Heart right ventricle (tissue), 16 donors: ENCODE data around the gene STAT6. TPM values are rescaled to one million over a fixed set of nuclear protein-coding genes. Genes with fewer than 3 reads are reported as not detected.

ENCODE experiments used
- ATAC-seq, 8 donors: fragments of 200-7000 bp; cut with Tn5 transposase; one replicate each; pipeline ENCODE4 v1.9.1; 2020; ENCODE audit warnings: mild to moderate bottlenecking in 8 of 8, moderate library complexity in 8 of 8, moderate number of reproducible peaks in 1 of 8
- DNase-seq, 2 donors: peaks; one replicate each; pipeline ENCODE4 v3.0.0-alpha.2; 2020
- H3K27ac ChIP-seq, 10 donors: fragments of 200-600 bp; sonication (generic) in 2 of 10; one replicate each; pipeline versions ENCODE4 v1.5.0 to v1.8.0; 2020 to 2022; ENCODE audit warnings: mild to moderate bottlenecking in 3 of 10
- H3K27me3 ChIP-seq, 7 donors: fragments of 200-600 bp; one replicate each; pipeline ENCODE4 v1.8.0; 2021 to 2022; ENCODE audit warnings: mild to moderate bottlenecking in 2 of 7
- H3K36me3 ChIP-seq, 9 donors: fragments of 200-600 bp; sonication (generic) in 1 of 9; one replicate each; pipeline versions ENCODE4 v1.5.0 to v1.8.0; 2020 to 2022; ENCODE audit warnings: mild to moderate bottlenecking in 2 of 9
- H3K4me1 ChIP-seq, 9 donors: fragments of 200-600 bp; sonication (generic) in 1 of 9; one replicate each; pipeline versions ENCODE4 v1.5.0 to v1.8.0; 2020 to 2022; ENCODE audit warnings: mild to moderate bottlenecking in 4 of 9
- H3K4me3 ChIP-seq, 10 donors: fragments of 200-600 bp; sonication (generic) in 2 of 10; one replicate each; pipeline versions ENCODE4 v1.5.0 to v1.8.0; 2020 to 2022; ENCODE audit warnings: mild to moderate bottlenecking in 7 of 10, moderate library complexity in 2 of 10
- H3K9me3 ChIP-seq, 11 donors: fragments of 200-600 bp in 10 of 11; sonication (generic) in 2 of 11; one replicate each; pipeline versions ENCODE4 v1.5.0 to v1.8.0; 2013 to 2022; ENCODE audit warnings: mild to moderate bottlenecking in 2 of 11, control low read depth in 1 of 11, moderate library complexity in 1 of 11
- WGBS, 2 donors: extraction: QIAGEN DNeasy Blood & Tissue Kit; methylation state at CpG; one replicate each; pipeline ENCODE4 v1.1.7; 2013; ENCODE audit warnings: inconsistent platforms in 1 of 2; 5-methylcytosine and 5-hydroxymethylcytosine counted together
- intact Hi-C, 10 donors: fragments of 100-400 bp; cut with DNase I; formaldehyde crosslinking; loops; one replicate each; pipeline versions ENCODE4 v1.11.1 to v1.14.2; 2022
- polyA plus RNA-seq, 2 donors: library from polyadenylated mRNA; stranded (reverse); fragments of 200-250 nt; gene quantifications; one replicate each; pipeline ENCODE4 v1.2.3, GENCODE V29; 2013
- total RNA-seq, 10 donors: library from RNA; stranded (reverse); fragmentation: NEBNext Ultra II Directional in 3 of 10; extraction: Animal tissue kit (Norgen Biotek cat#: 25700) in 3 of 10; gene quantifications; one replicate each; pipeline versions ENCODE4 v1.2.1 to v1.2.4, GENCODE V29; 2021 to 2023
- TF ChIP-seq, protein P1 (sequence below), 9 donors: fragments of 200-600 bp; sonication (generic) in 2 of 9; IDR thresholded peaks; one replicate each; pipeline versions ENCODE4 v1.5.0 to v1.8.0; 2021 to 2022; ENCODE audit warnings: antibody characterized with exemption in 9 of 9, mild to moderate bottlenecking in 5 of 9, moderate library complexity in 1 of 9
- donor health status: Arrhythmogenic right ventricular cardiomyopathy.
- donor health status: ischemic (EF 13 %, LVEDD 7.1; RV severe dilation, severe dysfunction).
- donor health status: healthy with polysubstance abuse.
- donor health status: DM: no; HTN: yes; CAD: no.
- donor health status: DM: no; HTN: no; CAD: no.
- donor health status: ischemic (EF 25% LVEDD 6.9; RV normal size, moderate dysfunction).
- donor health status: ischemic (EF 25% LVEDD 5.7; RV mildly dilated, moderate dysfunction).
- donor health status: healthy.
- donor health status: DM: yes; HTN: yes; CAD: no.
- donor health status: Ischemic cardiomyopathy.
- donor health status: ischemic (EF 35%, LVEDD 5.7; RV mildly dilated, moderate dysfunction).
- donor health status: nonischemic (EF 11% LVEDD 7.7; RV severe dilation, severe dysfunction).
- donor health status: DM: yes; HTN: yes; CAD: no.
- donor health status: PGD.
- donor health status: ischemic (EF 29% LVEDD 5.4; RV normal size, mild dysfunction).
- donor health status: nonischemic (EF 23%, LVEDD 6.1; RV moderate dilation, normal function).

STAT6 gene
- total and polyA plus RNA-seq, 12 donors, result 23.3 to 77.8 (median 38.0) TPM

DNA sequence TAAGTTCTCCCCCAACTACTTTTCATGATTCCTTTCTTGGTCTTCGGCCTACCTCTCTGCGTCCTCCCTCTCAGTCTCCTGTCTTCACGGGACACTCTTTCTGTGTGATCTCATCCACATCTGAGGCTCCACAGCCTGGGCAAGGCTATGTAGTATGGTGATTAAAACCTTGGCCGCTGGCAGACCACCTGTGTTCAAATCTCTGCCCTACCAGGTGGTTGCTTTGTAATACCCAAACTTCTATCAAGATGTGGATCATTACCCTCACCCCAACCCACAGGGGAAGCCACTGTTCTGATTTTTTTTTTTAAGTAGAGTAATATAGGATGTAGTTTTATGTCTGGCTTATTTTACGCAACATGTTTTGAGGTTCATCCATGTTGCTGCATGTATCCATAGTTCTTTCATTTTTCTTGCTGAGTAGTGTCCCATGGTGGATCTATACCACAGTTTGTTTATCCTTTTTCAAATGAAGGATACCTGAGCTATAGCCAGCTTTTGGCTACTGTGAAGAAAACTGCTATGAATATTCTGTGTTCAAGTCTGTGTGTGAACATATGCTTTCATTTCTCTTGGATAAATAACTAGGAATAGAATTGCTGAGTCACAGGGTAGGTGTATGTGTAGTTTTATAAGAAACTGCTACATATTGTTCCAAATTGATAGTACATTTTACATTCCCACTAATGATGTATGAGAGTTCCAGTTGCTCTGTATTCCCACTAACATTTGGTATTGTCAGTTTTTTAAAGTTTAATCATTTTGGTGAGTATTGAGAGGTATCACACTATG lies 8.3 kb upstream of the STAT6 start:
- TF ChIP-seq, protein P1, sequence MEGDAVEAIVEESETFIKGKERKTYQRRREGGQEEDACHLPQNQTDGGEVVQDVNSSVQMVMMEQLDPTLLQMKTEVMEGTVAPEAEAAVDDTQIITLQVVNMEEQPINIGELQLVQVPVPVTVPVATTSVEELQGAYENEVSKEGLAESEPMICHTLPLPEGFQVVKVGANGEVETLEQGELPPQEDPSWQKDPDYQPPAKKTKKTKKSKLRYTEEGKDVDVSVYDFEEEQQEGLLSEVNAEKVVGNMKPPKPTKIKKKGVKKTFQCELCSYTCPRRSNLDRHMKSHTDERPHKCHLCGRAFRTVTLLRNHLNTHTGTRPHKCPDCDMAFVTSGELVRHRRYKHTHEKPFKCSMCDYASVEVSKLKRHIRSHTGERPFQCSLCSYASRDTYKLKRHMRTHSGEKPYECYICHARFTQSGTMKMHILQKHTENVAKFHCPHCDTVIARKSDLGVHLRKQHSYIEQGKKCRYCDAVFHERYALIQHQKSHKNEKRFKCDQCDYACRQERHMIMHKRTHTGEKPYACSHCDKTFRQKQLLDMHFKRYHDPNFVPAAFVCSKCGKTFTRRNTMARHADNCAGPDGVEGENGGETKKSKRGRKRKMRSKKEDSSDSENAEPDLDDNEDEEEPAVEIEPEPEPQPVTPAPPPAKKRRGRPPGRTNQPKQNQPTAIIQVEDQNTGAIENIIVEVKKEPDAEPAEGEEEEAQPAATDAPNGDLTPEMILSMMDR (IDR thresholded peaks at IDR 0.05), result no peak
- Histone ChIP-seq H3K36me3 (no peaks in the 10 kb centered on the region), H3K27ac (peak overlapping the region in 2 of 10 donors; percentile 7 to 65), H3K4me1 (peaks cover 0 to 21% (median 0%) of the 10 kb centered on the region in 9 donors), H3K9me3 (no peaks in the 10 kb centered on the region), H3K27me3 (no peaks in the 10 kb centered on the region), H3K4me3 (no peak overlapping the region)
- no peak for DNase-seq
- peak in 1 of 8 donors; percentile 6 for ATAC-seq
- intact Hi-C loops, result loop anchor here in 1 of 10 donors (10.0 kb wide), 1 partner anchor 105 kb away; the partner anchor contains the start of gene TAC3
- WGBS, 2 donors, result 84 to 88% methylated on average over 5 of the region's 5 CpGs

DNA sequence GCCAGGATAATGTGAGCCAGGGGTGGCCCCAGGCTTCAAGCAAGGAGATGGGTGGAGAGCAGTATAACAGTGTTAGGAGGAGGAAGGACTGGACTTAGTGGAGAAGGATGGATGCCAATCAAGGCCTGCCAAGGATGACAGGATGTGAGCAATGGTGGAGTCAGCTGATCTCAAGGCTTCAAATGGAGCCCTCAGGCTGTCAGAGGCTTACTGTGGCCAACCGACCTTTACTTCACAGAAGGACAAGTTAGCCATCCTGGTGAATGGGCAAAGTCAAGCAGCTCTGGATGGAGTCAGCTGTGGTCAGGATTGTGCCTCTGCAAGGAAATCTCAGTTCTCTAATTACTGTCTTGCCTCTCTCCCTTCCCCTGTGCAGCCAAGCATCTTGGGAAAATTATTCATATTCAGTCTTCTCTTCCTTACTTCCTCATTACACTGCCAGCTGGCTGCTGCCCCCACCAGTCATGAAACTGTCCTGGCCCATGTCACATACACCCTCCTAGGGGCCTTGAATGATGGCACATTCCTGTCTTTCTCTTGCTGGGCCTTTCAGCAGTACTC lies 7.6 kb upstream of the STAT6 start:
- ATAC-seq, result peak; percentile 47 to 82 (median 66)
- 69 to 94% methylated on average over 1 of the region's 1 CpG for WGBS, 2 donors
- no peak for DNase-seq
- Histone ChIP-seq H3K4me1 (peaks cover 0 to 21% (median 0%) of the 10 kb centered on the region in 9 donors), H3K9me3 (no peaks in the 10 kb centered on the region), H3K27me3 (no peaks in the 10 kb centered on the region), H3K4me3 (no peak overlapping the region), H3K27ac (peak overlapping the region in 3 of 10 donors; percentile 7 to 65 (median 29)), H3K36me3 (no peaks in the 10 kb centered on the region)
- TF ChIP-seq, protein P1 (IDR thresholded peaks at IDR 0.05), result no peak
- intact Hi-C loops, result loop anchor here in 1 of 10 donors (10.0 kb wide), 1 partner anchor 104 kb away; the partner anchor contains the start of gene TAC3

DNA sequence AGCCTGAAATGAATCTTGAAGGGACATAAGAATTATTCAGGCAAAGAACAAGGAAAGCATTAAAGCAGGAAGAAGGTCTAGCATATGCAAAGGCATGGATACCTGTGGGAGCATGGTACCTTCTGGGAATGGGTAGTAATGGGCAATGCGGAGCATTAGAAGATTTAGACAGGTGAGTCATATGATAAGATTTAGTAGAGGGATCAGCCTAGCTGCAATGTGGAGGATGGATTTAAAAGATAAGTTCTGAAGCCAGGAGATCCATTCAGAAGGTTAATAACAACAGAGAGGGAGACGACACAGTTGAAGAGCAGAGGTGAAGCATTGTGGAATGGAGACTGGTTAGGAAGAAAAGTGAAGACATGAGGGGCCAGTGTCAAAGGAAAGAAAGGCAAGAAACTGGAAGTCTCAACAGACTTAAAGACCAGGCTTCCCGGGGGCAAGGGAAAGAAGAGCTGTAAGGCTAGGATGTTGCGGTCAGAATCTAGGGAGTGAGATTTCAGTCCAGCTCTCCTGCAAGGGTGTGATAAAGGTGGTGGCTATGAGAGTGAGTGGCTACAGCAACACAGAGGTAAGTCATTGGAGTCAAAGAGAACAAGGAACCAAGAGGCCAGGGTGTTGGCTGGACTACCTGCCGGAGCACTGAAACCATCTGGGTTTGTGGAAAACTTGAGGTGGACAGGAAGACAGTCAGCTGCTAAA lies 5.6 kb upstream of the STAT6 start:
- WGBS, 2 donors, result 68 to 86% methylated on average over 5 of the region's 5 CpGs
- Histone ChIP-seq H3K36me3 (no peaks in the 10 kb centered on the region), H3K4me1 (peaks cover 0 to 29% (median 6%) of the 10 kb centered on the region in 9 donors), H3K27ac (no peak overlapping the region), H3K9me3 (no peaks in the 10 kb centered on the region), H3K27me3 (no peaks in the 10 kb centered on the region), H3K4me3 (no peak overlapping the region)
- TF ChIP-seq, protein P1 (IDR thresholded peaks at IDR 0.05), result no peak
- intact Hi-C loops, result loop anchor here in 1 of 10 donors (10.0 kb wide), 1 partner anchor 102 kb away; the partner anchor contains the start of gene TAC3
- ATAC-seq (no peak), DNase-seq (no peak)
